Endothelial cell (in vitro differentiated cells): ENCODE measurements around the gene RPTOR. TPM values are rescaled to one million over a fixed set of nuclear protein-coding genes. Genes with fewer than 3 reads are reported as not detected.
"Not testable (repeated sequence)": the region's sequence is repeated elsewhere in the genome, so short reads cannot be mapped to it uniquely, and the experiment has no call there.

Experiments used
- DNase-seq: peaks from one replicate; pipeline ENCODE4 v3.0.0; 2021; ENCODE audit warnings: low spot score
- H3K27ac Mint-ChIP-seq: one replicate; pipeline ENCODE4 v1.8.0; 2021; ENCODE audit warnings: mixed read lengths, inconsistent platforms; ENCODE audit not compliant: unreplicated experiment
- H3K27me3 Mint-ChIP-seq: one replicate; pipeline ENCODE4 v1.8.0; 2021; ENCODE audit warnings: mild to moderate bottlenecking, moderate library complexity, mixed read lengths, inconsistent platforms; ENCODE audit not compliant: unreplicated experiment
- H3K36me3 Mint-ChIP-seq: one replicate; pipeline ENCODE4 v1.8.0; 2021; ENCODE audit warnings: mild to moderate bottlenecking, low read depth, mixed read lengths, inconsistent platforms; ENCODE audit not compliant: unreplicated experiment
- H3K4me1 Mint-ChIP-seq: one replicate; pipeline ENCODE4 v1.8.0; 2021; ENCODE audit warnings: mild to moderate bottlenecking, mixed read lengths, inconsistent platforms; ENCODE audit not compliant: unreplicated experiment
- H3K4me3 Mint-ChIP-seq: one replicate; pipeline ENCODE4 v1.8.0; 2021; ENCODE audit warnings: mild to moderate bottlenecking, mixed read lengths, inconsistent platforms; ENCODE audit not compliant: unreplicated experiment
- H3K9me3 Mint-ChIP-seq: one replicate; pipeline ENCODE4 v1.8.0; 2021; ENCODE audit warnings: mixed read lengths, inconsistent platforms; ENCODE audit not compliant: unreplicated experiment
- total RNA-seq: library from RNA; stranded (reverse); fragmentation: NEBNext Ultra II Directional; extraction: Animal tissue kit (Norgen Biotek cat#: 25700); gene quantifications from one replicate; pipeline ENCODE4 v1.2.1, GENCODE V29; 2021; ENCODE audit not compliant: unreplicated experiment
- TF ChIP-seq, protein P1 (sequence below): fragments of 200-600 bp; sonication (generic); IDR thresholded peaks from one replicate; pipeline ENCODE4 v1.5.0; 2021; ENCODE audit warnings: antibody characterized with exemption; ENCODE audit not compliant: unreplicated experiment

RPTOR gene
- total RNA-seq, 1 donor from 2014 or later: 36.7 TPM

DNA sequence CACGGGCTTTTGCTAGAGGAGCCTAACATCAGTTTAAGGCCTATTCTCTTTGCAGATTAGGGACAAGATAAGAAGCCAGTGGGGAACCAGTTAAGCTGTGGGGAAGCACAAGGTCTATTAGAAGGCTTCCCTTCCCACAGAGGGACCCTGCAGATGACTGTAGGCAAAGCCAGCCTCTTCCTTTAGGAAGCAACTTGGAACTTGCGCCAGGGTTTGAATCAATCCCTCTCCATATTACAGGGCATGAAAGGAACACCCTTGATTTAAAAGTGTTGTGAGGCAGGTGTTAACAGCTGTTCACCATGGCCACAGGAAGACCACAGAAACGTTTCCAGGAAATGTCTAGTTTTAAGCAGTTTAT lies 77.3 kb downstream of the RPTOR start:
- DNase-seq: no peak
- peaks cover 3% of the 10 kb centered on the region for H3K36me3 Mint-ChIP-seq
- H3K27me3 Mint-ChIP-seq: no peaks in the 10 kb centered on the region
- H3K9me3 Mint-ChIP-seq: no peaks in the 10 kb centered on the region
- no peak overlapping the region for H3K4me3 Mint-ChIP-seq
- H3K4me1 Mint-ChIP-seq: peaks cover 11% of the 10 kb centered on the region
- H3K27ac Mint-ChIP-seq: peak overlapping the region; percentile 70
- TF ChIP-seq, protein P1, sequence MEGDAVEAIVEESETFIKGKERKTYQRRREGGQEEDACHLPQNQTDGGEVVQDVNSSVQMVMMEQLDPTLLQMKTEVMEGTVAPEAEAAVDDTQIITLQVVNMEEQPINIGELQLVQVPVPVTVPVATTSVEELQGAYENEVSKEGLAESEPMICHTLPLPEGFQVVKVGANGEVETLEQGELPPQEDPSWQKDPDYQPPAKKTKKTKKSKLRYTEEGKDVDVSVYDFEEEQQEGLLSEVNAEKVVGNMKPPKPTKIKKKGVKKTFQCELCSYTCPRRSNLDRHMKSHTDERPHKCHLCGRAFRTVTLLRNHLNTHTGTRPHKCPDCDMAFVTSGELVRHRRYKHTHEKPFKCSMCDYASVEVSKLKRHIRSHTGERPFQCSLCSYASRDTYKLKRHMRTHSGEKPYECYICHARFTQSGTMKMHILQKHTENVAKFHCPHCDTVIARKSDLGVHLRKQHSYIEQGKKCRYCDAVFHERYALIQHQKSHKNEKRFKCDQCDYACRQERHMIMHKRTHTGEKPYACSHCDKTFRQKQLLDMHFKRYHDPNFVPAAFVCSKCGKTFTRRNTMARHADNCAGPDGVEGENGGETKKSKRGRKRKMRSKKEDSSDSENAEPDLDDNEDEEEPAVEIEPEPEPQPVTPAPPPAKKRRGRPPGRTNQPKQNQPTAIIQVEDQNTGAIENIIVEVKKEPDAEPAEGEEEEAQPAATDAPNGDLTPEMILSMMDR: no peak

DNA sequence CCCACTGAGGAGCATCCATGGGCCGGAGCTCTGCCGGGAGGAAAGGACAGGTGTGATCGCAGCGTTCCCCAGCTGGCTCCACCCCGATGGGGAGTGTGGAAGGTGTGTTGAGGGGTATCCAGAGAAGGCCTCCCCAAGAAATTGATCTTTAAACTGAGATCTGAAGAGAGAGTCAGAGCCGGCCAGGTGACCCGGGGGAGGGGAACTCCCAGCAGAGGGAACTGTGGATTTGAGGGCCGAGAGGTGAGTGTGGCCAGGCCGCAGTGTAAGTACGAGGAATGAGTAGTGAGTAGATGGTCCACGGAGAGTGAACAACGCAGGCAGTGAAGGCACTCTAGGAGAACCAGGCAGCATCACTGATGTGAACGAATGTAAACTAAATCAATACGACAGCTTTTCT lies 80.2 kb downstream of the RPTOR start:
- TF ChIP-seq, protein P1: no peak
- H3K36me3 Mint-ChIP-seq: peaks cover 4% of the 10 kb centered on the region
- no peak for DNase-seq
- H3K27me3 Mint-ChIP-seq: no peaks in the 10 kb centered on the region
- H3K27ac Mint-ChIP-seq: no peak overlapping the region
- no peak overlapping the region for H3K4me3 Mint-ChIP-seq
- peaks cover 11% of the 10 kb centered on the region for H3K4me1 Mint-ChIP-seq
- no peaks in the 10 kb centered on the region for H3K9me3 Mint-ChIP-seq

DNA sequence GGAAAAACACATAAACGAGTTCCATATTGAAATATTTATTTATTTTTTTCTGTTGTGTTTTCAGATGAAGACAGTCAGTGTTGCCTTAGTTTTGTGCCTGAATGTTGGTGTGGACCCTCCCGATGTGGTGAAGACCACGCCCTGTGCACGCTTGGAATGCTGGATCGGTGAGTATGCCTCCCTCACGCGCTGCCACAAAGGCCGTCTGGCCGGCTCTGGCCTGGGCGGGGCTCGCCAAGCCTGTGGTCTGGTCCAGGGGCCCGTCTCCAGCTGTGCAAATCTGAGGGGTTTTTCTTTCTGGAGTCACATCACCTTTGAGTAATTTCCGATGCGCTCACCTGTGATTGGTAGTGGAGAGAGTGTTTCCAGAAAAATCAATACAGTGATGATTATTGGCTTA lies 81.0 kb downstream of the RPTOR start:
- no peaks in the 10 kb centered on the region for H3K27me3 Mint-ChIP-seq
- no peak overlapping the region for H3K27ac Mint-ChIP-seq
- peaks cover 4% of the 10 kb centered on the region for H3K36me3 Mint-ChIP-seq
- peaks cover 11% of the 10 kb centered on the region for H3K4me1 Mint-ChIP-seq
- no peaks in the 10 kb centered on the region for H3K9me3 Mint-ChIP-seq
- no peak overlapping the region for H3K4me3 Mint-ChIP-seq
- TF ChIP-seq, protein P1: no peak
- DNase-seq: no peak

DNA sequence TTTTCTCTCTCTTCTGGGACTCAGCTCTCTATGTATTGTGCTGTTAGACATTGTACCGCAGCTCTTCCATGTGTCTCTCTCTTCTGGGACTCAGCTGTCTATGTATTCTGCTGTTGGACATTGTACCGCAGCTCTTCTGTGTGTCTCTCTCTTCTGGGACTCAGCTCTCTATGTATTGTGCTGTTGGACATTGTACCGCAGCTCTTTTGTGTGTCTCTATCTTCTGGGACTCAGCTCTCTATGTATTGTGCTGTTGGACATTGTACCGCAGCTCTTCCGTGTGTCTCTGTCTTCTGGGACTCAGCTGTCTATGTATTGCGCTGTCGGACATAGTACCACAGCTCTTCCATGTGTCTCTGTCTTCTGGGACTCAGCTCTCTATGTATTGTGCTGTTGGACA lies 84.2 kb downstream of the RPTOR start:
- DNase-seq, H3K36me3 Mint-ChIP-seq, H3K4me3 Mint-ChIP-seq, H3K4me1 Mint-ChIP-seq, H3K27ac Mint-ChIP-seq, H3K9me3 Mint-ChIP-seq, H3K27me3 Mint-ChIP-seq: not testable (repeated sequence)

DNA sequence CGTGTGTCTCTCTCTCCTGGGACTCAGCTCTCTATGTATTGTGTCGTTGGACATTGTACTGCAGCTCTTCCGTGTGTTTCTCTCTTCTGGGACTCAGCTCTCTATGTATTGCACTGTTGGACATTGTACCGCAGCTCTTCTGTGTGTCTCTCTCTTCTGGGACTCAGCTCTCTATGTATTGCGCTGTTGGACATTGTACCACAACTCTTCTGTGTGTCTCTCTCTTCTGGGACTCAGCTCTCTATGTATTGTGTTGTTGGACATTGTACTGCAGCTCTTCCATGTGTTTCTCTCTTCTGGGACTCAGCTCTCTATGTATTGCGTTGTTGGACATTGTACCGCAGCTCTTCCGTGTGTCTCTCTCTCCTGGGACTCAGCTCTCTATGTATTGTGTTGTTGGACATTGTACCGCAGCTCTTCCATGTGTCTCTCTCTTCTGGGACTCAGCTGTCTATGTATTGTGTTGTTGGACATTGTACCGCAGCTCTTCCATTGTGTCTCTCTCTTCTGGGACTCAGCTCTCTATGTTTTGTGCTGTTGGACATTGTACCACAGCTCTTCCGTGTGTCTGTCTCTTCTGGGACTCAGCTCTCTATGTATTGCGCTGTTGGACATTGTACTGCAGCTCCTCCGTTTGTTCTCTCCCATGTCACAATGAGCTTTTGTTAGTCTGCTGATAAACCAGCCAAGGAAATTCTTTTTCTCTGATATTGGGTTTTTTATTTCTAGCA lies 84.8 kb downstream of the RPTOR start:
- Mint-ChIP-seq H3K9me3 (no peaks in the 10 kb centered on the region), H3K27me3 (peaks cover 2% of the 10 kb centered on the region), H3K4me1 (peaks cover 2% of the 10 kb centered on the region), H3K36me3 (peaks cover 7% of the 10 kb centered on the region), H3K4me3 (no peak overlapping the region), H3K27ac (no peak overlapping the region)
- no peak for DNase-seq
- TF ChIP-seq, protein P1: no peak
